ENCODE results near the gene SERINC2. TPM values are rescaled to one million over a fixed set of nuclear protein-coding genes. Genes with fewer than 3 reads are reported as not detected.

Gene SERINC2
- total RNA-seq, 1 experiment from 2014 or later = 14.1 TPM

- H3K4me1 Mint-ChIP-seq = peaks cover 9 to 15% of the 10 kb centered on the region in 2 experiments
- no peak overlapping the region for H2BK20ac ChIP-seq (ENCODE audit: low read depth, low read length, poor library complexity, severe bottlenecking)
- no peak overlapping the region for H2BK15ac ChIP-seq (ENCODE audit: low read depth, low read length)
- no peaks in the 10 kb centered on the region for H3K9me3 Mint-ChIP-seq
- H2AFZ ChIP-seq (ENCODE audit: low read length) = no peak overlapping the region
- no peak overlapping the region for H2AK5ac ChIP-seq (ENCODE audit: insufficient read length, low read length)
- H3K23ac ChIP-seq (ENCODE audit: insufficient read length, low read depth, low read length) = no peak overlapping the region
- H2BK5ac ChIP-seq (ENCODE audit: insufficient read length, low read length) = no peak overlapping the region
- no peak overlapping the region for H4K5ac ChIP-seq (ENCODE audit: insufficient read length, low read depth, low read length)
- no peak overlapping the region for H3K14ac ChIP-seq (ENCODE audit: insufficient read depth, low read length)
- no peak overlapping the region for H4K91ac ChIP-seq (ENCODE audit: insufficient read length, low read depth, low read length)
- H3K27ac ChIP-seq (ENCODE audit: insufficient read length, low read depth, low read length) = no peak overlapping the region
- no peaks in the 10 kb centered on the region for H3K4me1 ChIP-seq (ENCODE audit: insufficient read depth, low read length)
- no peak overlapping the region for H2BK12ac ChIP-seq (ENCODE audit: insufficient read length, low read depth, low read length)
- TF ChIP-seq CTCF (conservative IDR thresholded peaks at IDR 0.05) = no peak
- H3K27ac Mint-ChIP-seq = no peak overlapping the region
- H4K20me1 ChIP-seq (ENCODE audit: control insufficient read depth, insufficient read depth, insufficient read length) = no peaks in the 10 kb centered on the region
- no peak overlapping the region for H3K18ac ChIP-seq (ENCODE audit: insufficient read length, low read depth, low read length)
- H2BK120ac ChIP-seq (ENCODE audit: low read depth, low read length, poor library complexity, severe bottlenecking) = no peak overlapping the region
- no peak overlapping the region for H3K56ac ChIP-seq (ENCODE audit: insufficient read length, low read depth, low read length)
- H3K36me3 Mint-ChIP-seq (ENCODE audit: insufficient read depth in 1 of 3, low read depth in 3 of 3) = no peaks in the 10 kb centered on the region; a peak in 2 of 7 replicates
- no peaks in the 10 kb centered on the region for H3K79me2 ChIP-seq (ENCODE audit: insufficient read depth, low read length)
- no peaks in the 10 kb centered on the region for H3K9me3 ChIP-seq (ENCODE audit: control insufficient read depth, low read depth, low read length)
- H3K23me2 ChIP-seq (ENCODE audit: insufficient read length, low read depth, low read length, poor library complexity, severe bottlenecking) = peaks cover 8% of the 10 kb centered on the region
- no peaks in the 10 kb centered on the region for H3K27me3 ChIP-seq (ENCODE audit: insufficient read depth, low read length)
- no peaks in the 10 kb centered on the region for H3K79me1 ChIP-seq (ENCODE audit: insufficient read depth, low read depth, low read length, poor library complexity, severe bottlenecking)
- no peak overlapping the region for H3K4ac ChIP-seq (ENCODE audit: low read depth, low read length)
- H3T11ph ChIP-seq (ENCODE audit: low read length) = no peak overlapping the region
- peaks cover 27% of the 10 kb centered on the region for H3K27me3 Mint-ChIP-seq (ENCODE audit: low read depth)
- no peak for DNase-seq
- WGBS (ENCODE audit: extremely low coverage, insufficient read length, low lambda C conversion rate) = no CpG with 5 or more reads among the region's 5 CpGs
- H3K4me3 Mint-ChIP-seq = no peak overlapping the region
- H4K8ac ChIP-seq (replicated peaks; ENCODE audit: insufficient read length, low read depth, low read length) = no peak overlapping the region
- H3K4me2 ChIP-seq (ENCODE audit: insufficient read depth, insufficient read length, low read length) = no peak overlapping the region
- H3K9ac ChIP-seq (ENCODE audit: extremely low read depth, insufficient read length, low read length) = no peak overlapping the region
Measured at GRCh38 chr1:31408788-31409318, 4.2 kb upstream of the SERINC2 start.
